Tibial artery (tissue), 4 donors: ENCODE results near the gene THOP1.

ENCODE experiments used
- DNase-seq, 2 donors: peaks; one replicate each; pipeline ENCODE4 v3.0.0-alpha.2; 2019
- H3K27ac ChIP-seq, 2 donors: fragments of 200-600 bp; sonication (generic) in 1 of 2; 1 replicate in 1 of 2; 2 replicates in 1 of 2; pipeline ENCODE4 v1.5.1; 2018 to 2019; ENCODE audit warnings: mild to moderate bottlenecking in 1 of 2
- H3K27me3 ChIP-seq, 2 donors: fragments of 200-600 bp; sonication (generic) in 1 of 2; one replicate each; pipeline versions ENCODE4 v1.5.1 to v1.6.0; 2016 to 2019
- H3K36me3 ChIP-seq, 3 donors: fragments of 200-600 bp; sonication (generic) in 2 of 3; one replicate each; pipeline ENCODE4 v1.5.1; 2016 to 2019; ENCODE audit warnings: mild to moderate bottlenecking in 2 of 3
- H3K4me1 ChIP-seq, 4 donors: fragments of 200-600 bp; sonication (generic) in 2 of 4; 1 replicate in 3 of 4; 2 replicates in 1 of 4; pipeline ENCODE4 v1.5.1; 2016 to 2019
- H3K4me3 ChIP-seq, 2 donors: fragments of 200-600 bp; sonication (generic) in 1 of 2; 1 replicate in 1 of 2; 2 replicates in 1 of 2; pipeline ENCODE4 v1.5.1; 2018 to 2019; ENCODE audit warnings: mild to moderate bottlenecking in 2 of 2
- H3K9me3 ChIP-seq, 3 donors: fragments of 200-600 bp; sonication (generic) in 1 of 3; one replicate each; pipeline ENCODE4 v1.5.1; 2016 to 2019
- intact Hi-C: fragments of 100-400 bp; cut with DNase I; formaldehyde crosslinking; loops from one replicate; pipeline ENCODE4 v1.15.0; 2023; ENCODE audit warnings: low total_unique reads
- TF ChIP-seq, protein P1 (sequence below), 2 experiments: fragments of 200-600 bp in 1 of 2; fragments of 450-650 bp in 1 of 2; IDR thresholded peaks; one replicate each; pipeline ENCODE4 v1.5.1; 2017 to 2019; ENCODE audit warnings: antibody characterized with exemption in 2 of 2, mild to moderate bottlenecking in 1 of 2, moderate library complexity in 1 of 2

THOP1 gene

DNA sequence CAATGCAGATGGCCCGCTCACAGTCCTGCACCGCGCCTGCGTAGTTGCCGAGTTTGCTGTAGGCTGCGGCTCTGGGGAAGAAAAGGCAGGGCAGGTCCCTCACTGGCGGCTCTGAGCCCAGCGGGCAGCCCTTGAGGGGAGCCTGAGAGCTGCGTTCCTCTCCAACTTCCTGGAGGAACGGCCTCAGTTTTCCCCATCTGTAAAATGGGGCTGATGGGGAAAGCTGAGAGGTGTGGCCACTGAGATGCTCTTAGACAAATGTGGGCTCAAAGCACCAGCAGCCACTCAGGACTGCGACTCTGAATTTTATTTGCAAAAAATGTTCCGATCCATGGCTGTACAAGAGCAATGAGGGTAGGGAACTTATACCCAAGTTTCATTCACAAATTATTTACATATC lies 21.6 kb upstream of the THOP1 start:
- no peak for DNase-seq
- TF ChIP-seq, protein P1, sequence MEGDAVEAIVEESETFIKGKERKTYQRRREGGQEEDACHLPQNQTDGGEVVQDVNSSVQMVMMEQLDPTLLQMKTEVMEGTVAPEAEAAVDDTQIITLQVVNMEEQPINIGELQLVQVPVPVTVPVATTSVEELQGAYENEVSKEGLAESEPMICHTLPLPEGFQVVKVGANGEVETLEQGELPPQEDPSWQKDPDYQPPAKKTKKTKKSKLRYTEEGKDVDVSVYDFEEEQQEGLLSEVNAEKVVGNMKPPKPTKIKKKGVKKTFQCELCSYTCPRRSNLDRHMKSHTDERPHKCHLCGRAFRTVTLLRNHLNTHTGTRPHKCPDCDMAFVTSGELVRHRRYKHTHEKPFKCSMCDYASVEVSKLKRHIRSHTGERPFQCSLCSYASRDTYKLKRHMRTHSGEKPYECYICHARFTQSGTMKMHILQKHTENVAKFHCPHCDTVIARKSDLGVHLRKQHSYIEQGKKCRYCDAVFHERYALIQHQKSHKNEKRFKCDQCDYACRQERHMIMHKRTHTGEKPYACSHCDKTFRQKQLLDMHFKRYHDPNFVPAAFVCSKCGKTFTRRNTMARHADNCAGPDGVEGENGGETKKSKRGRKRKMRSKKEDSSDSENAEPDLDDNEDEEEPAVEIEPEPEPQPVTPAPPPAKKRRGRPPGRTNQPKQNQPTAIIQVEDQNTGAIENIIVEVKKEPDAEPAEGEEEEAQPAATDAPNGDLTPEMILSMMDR (IDR thresholded peaks at IDR 0.05) = no peak
- no peak overlapping the region for H3K27ac ChIP-seq
- H3K4me1 ChIP-seq = no peaks in the 10 kb centered on the region
- H3K4me3 ChIP-seq = no peak overlapping the region
- H3K9me3 ChIP-seq = no peaks in the 10 kb centered on the region
- H3K36me3 ChIP-seq = peaks cover 77 to 98% (median 92%) of the 10 kb centered on the region in 3 donors
- H3K27me3 ChIP-seq = no peaks in the 10 kb centered on the region
- intact Hi-C loops = no loop called here

DNA sequence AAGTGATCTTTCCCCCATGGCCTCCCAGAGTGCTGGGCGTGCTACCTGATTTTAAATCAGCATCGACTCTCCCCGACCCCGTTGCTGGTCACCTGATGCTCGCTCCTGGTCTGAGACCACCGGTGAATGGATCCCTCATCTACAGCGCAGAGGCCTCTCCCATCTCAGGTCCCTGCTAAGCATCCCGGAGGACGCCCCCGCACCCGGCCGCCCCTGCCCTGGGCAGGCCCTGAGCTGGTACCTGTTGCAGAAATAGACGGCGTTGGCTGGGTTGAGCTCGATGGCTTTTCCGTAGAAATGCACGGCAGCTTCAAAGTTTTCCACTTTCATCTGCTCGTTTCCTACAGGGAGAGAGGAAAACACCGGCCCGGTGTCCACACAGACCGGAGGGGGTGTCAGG lies 20.4 kb upstream of the THOP1 start:
- DNase-seq = no peak

DNA sequence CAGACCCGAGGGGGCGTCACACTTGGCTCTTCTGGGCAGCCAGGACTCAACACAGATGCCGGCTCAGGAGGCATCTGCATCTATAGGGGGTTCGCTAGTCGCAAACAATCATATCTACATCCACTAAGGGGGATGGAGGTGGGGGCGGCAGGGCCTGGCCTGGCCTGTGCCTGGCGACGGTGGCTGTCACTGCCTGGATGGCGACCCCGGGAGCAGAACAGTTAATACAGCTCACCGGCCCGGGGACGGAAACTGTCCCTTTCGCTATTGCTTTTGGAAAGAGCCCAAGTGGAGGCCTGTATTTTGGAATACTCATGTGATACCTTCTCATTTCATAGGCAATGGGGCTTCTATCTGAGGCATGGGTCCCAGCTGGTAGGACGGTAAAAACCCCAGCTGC lies 19.9 kb upstream of the THOP1 start:
- Histone ChIP-seq H3K27me3 (no peaks in the 10 kb centered on the region), H3K9me3 (no peaks in the 10 kb centered on the region), H3K27ac (no peak overlapping the region), H3K36me3 (peaks cover 70 to 89% (median 86%) of the 10 kb centered on the region in 3 donors), H3K4me1 (peaks cover 0 to 5% (median 4%) of the 10 kb centered on the region in 4 donors), H3K4me3 (no peak overlapping the region)
- TF ChIP-seq, protein P1 (IDR thresholded peaks at IDR 0.05) = no peak
- no peak for DNase-seq
- intact Hi-C loops = no loop called here

More for the DNA sequence above, 20.4 kb upstream of the THOP1 start:
- Histone ChIP-seq H3K4me1 (peaks cover 0 to under 1% (median 0%) of the 10 kb centered on the region in 4 donors), H3K9me3 (no peaks in the 10 kb centered on the region), H3K36me3 (peaks cover 72 to 91% (median 84%) of the 10 kb centered on the region in 3 donors), H3K4me3 (no peak overlapping the region), H3K27me3 (no peaks in the 10 kb centered on the region), H3K27ac (no peak overlapping the region)
- TF ChIP-seq, protein P1 (IDR thresholded peaks at IDR 0.05) = no peak
- intact Hi-C loops = no loop called here

DNA sequence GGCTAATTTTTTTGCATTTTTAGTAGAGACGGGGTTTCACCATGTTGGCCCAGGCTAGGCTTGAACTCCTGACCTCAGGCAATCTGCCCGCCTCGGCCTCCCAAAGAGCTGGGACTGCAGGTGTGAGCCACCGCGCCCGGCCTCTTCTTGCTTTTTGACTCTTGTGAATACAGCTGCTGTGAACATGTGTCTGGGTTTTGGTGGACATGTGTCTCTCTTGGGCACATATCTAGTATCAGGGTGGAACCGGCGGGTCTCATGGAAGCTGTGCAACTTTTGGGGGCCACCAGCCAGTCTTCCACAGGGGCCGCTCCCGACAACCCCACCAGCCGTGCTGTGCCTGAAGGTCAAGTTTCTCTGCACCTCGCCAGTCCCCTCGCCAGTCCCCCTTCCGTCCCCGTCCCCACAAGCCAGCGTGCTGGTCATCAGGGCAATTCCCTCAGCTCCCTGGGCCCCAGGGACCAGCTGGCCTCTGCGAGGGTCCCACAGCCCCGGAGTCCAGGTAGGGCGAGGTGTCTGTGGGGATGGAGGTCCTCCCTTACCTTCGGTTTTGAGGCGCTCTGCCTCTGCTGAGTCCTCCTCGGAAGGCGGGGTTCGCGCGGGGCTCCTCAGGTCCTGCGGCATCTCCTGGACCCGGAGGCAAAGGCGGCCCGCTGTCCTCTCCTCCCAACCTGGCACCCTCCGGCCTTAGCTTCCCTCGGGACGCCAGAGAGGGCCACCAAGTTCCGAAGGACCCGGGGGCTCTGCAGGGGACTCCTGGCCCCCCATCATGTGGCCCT lies 18.5 kb upstream of the THOP1 start:
- peaks cover 0 to 14% (median 6%) of the 10 kb centered on the region in 4 donors for H3K4me1 ChIP-seq
- H3K9me3 ChIP-seq = no peaks in the 10 kb centered on the region
- H3K27me3 ChIP-seq = no peaks in the 10 kb centered on the region
- intact Hi-C loops = no loop called here
- H3K27ac ChIP-seq = no peak overlapping the region
- H3K4me3 ChIP-seq = no peak overlapping the region
- DNase-seq = no peak
- TF ChIP-seq, protein P1 (IDR thresholded peaks at IDR 0.05) = no peak
- H3K36me3 ChIP-seq = peaks cover 58 to 76% (median 74%) of the 10 kb centered on the region in 3 donors

DNA sequence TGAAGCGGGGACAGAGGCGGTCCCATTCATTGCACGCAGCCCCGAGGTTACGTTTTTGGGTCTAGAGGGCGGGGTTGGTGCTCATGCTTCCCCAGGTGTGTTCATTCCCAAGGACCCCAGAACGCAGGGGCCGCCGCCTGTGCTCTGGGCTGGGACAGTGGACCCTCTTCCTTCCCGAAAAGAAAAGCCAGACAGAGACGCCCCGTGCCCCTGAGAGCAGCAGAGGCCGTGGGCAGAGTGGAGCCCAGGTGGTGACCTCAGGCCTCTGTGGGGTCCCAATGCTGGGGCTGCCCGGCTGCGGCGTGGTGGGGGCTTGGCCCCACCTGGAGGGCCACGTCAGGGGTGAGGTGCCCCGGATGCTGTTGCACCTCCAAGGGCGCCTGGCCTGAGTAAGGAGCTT lies 17.6 kb upstream of the THOP1 start:
- H3K9me3 ChIP-seq = no peaks in the 10 kb centered on the region
- H3K36me3 ChIP-seq = peaks cover 49 to 68% (median 65%) of the 10 kb centered on the region in 3 donors
- H3K4me3 ChIP-seq = no peak overlapping the region
- no peak overlapping the region for H3K27ac ChIP-seq
- TF ChIP-seq, protein P1 (IDR thresholded peaks at IDR 0.05) = no peak
- peaks cover 0 to 20% (median 6%) of the 10 kb centered on the region in 4 donors for H3K4me1 ChIP-seq
- no peaks in the 10 kb centered on the region for H3K27me3 ChIP-seq
- no peak for DNase-seq
- intact Hi-C loops = no loop called here
